Adrenal gland (tissue), 12 donors: ENCODE measurements around the gene SPECC1L. TPM values are rescaled to one million over a fixed set of nuclear protein-coding genes. Genes with fewer than 3 reads are reported as not detected.

Source experiments
- DNase-seq, 7 donors: peaks; one replicate each; pipeline ENCODE4 v3.0.0-alpha.2; 2019 to 2020
- H3K27ac ChIP-seq, 5 donors: fragments of 200-600 bp; sonication (generic) in 4 of 5; 1 replicate in 3 of 5; 2 replicates in 2 of 5; pipeline versions ENCODE4 v1.5.1 to v1.8.0; 2016 to 2020; ENCODE audit warnings: mild to moderate bottlenecking in 1 of 5
- H3K27me3 ChIP-seq: fragments of 200-600 bp; 2 replicates; pipeline ENCODE4 v1.8.0; 2021
- H3K36me3 ChIP-seq, 2 donors: fragments of 200-600 bp; replicated peaks in 1 of 2; 1 replicate in 1 of 2; 2 replicates in 1 of 2; pipeline versions ENCODE4 v1.5.1 to v1.8.0; 2018 to 2022
- H3K4me1 ChIP-seq, 2 donors: fragments of 200-600 bp; replicated peaks in 1 of 2; 1 replicate in 1 of 2; 2 replicates in 1 of 2; pipeline versions ENCODE4 v1.5.1 to v1.8.0; 2018 to 2021
- H3K4me3 ChIP-seq, 4 donors: fragments of 200-600 bp; sonication (generic) in 3 of 4; one replicate each; pipeline ENCODE4 v1.5.1; 2016 to 2018
- H3K9me3 ChIP-seq, 3 donors: fragments of 200-600 bp; sonication (generic) in 1 of 3; replicated peaks in 1 of 3; 1 replicate in 2 of 3; 2 replicates in 1 of 3; pipeline versions ENCODE4 v1.5.1 to v1.8.0; 2016 to 2021
- CTCF ChIP-seq, 6 experiments: fragments of 450-650 bp in 4 of 6; fragments of 200-600 bp in 2 of 6; sonication (generic) in 1 of 6; IDR thresholded peaks; 1 replicate in 5 of 6; 2 replicates in 1 of 6; pipeline versions ENCODE4 v1.5.1 to v1.8.0; 2016 to 2021; ENCODE audit warnings: antibody characterized with exemption in 6 of 6, mild to moderate bottlenecking in 2 of 6, moderate library complexity in 1 of 6
- POLR2A ChIP-seq, 2 donors: fragments of 450-650 bp; IDR thresholded peaks; one replicate each; pipeline ENCODE4 v1.6.1; 2017; ENCODE audit warnings: antibody characterized with exemption in 2 of 2, mild to moderate bottlenecking in 2 of 2, moderate library complexity in 1 of 2
- WGBS, 4 donors: extraction: QIAGEN DNeasy Blood & Tissue Kit in 2 of 4; methylation state at CpG; one replicate each; pipeline versions ENCODE4 v1.1.5 to v1.1.7; 2013 to 2017; 5-methylcytosine and 5-hydroxymethylcytosine counted together
- intact Hi-C, 2 donors: fragments of 100-400 bp; cut with DNase I; formaldehyde crosslinking; loops; one replicate each; pipeline versions ENCODE4 v1.14.1 to v1.15.0; 2022 to 2023
- polyA plus RNA-seq, 3 donors: library from polyadenylated mRNA; stranded (reverse); fragments of 200-250 nt in 2 of 3; fragments of 350-450 nt in 1 of 3; fragmentation: Illumina TruSeq in 1 of 3; extraction: RNeasy Lipid Tissue Mini Kit (QIAGEN cat#74804) in 1 of 3; gene quantifications; one replicate each; pipeline ENCODE4 v1.2.3, GENCODE V29; 2013 to 2014
- total RNA-seq, 9 donors: library from RNA; depleted of rRNA in 4 of 9; stranded (reverse); fragments of >200 nt in 4 of 9; fragments of 120-200 nt in 1 of 9; fragmentation: NEBNext Ultra II Directional in 1 of 9; extraction: Animal tissue kit (Norgen Biotek cat#: 25700) in 1 of 9; gene quantifications; one replicate each; pipeline versions ENCODE4 v1.1.0 to v1.2.4, GENCODE V29; 2013 to 2023
- donor health status: healthy with polysubstance abuse.
- donor health status: Bipolar disorder and iron deficiency.
- donor health status: DM: yes; HTN: yes; CAD: no.
- donor health status: DM: no; HTN: no; CAD: no.
- donor health status: DM: no; HTN: no; CAD: no.
- donor health status: DM: yes; HTN: yes; CAD: no.

Gene SPECC1L
- total and polyA plus RNA-seq, 12 donors: 7.2 to 121 (median 43.5) TPM

- WGBS, 4 donors: 67 to 81% (median 73%) methylated on average over 7 of the region's 7 CpGs
- peaks cover 15 to 49% of the 10 kb centered on the region in 2 donors for H3K4me1 ChIP-seq
- no peaks in the 10 kb centered on the region for H3K9me3 ChIP-seq
- DNase-seq: peak in 5 of 7 donors; percentile 10 to 89 (median 23)
- intact Hi-C loops: no loop called here
- H3K4me3 ChIP-seq: no peak overlapping the region
- TF ChIP-seq CTCF (IDR thresholded peaks at IDR 0.05) (no peak), POLR2A (IDR thresholded peaks at IDR 0.05) (no peak)
- peak overlapping the region in 3 of 5 donors; percentile 10 to 66 (median 62) for H3K27ac ChIP-seq
- peaks cover 0 to 5% of the 10 kb centered on the region in 2 donors for H3K36me3 ChIP-seq
- H3K27me3 ChIP-seq: no peaks in the 10 kb centered on the region
These were observed 138.0 kb downstream of the SPECC1L start for GRCh38 chr22:24408630-24409029.

- Histone ChIP-seq H3K27me3 (no peaks in the 10 kb centered on the region), H3K36me3 (peaks cover 0 to 14% of the 10 kb centered on the region in 2 donors), H3K4me3 (no peak overlapping the region), H3K9me3 (no peaks in the 10 kb centered on the region), H3K27ac (peak overlapping the region in 3 of 5 donors; percentile 10 to 66 (median 32)), H3K4me1 (peaks cover 15 to 47% of the 10 kb centered on the region in 2 donors)
- 50 to 65% (median 61%) methylated on average over 9 of the region's 9 CpGs for WGBS, 4 donors
- TF ChIP-seq POLR2A (IDR thresholded peaks at IDR 0.05) (no peak), CTCF (IDR thresholded peaks at IDR 0.05) (peak in 1 of 6 experiments; percentile 12)
- peak in 6 of 7 donors; percentile 69 to 76 (median 74) for DNase-seq
- intact Hi-C loops: no loop called here
These were observed 139.1 kb downstream of the SPECC1L start for GRCh38 chr22:24409707-24410106.

- no peaks in the 10 kb centered on the region for H3K9me3 ChIP-seq
- H3K4me1 ChIP-seq: peaks cover 15 to 47% of the 10 kb centered on the region in 2 donors
- H3K27me3 ChIP-seq: no peaks in the 10 kb centered on the region
- intact Hi-C loops: no loop called here
- peak overlapping the region in 2 of 5 donors; percentile 32 to 66 for H3K27ac ChIP-seq
- 77 to 91% (median 84%) methylated on average over 7 to 8 of the region's 8 CpGs for WGBS, 4 donors
- peaks cover 0 to 20% of the 10 kb centered on the region in 2 donors for H3K36me3 ChIP-seq
- DNase-seq: peak in 5 of 7 donors; percentile 40 to 64 (median 56)
- TF ChIP-seq POLR2A (IDR thresholded peaks at IDR 0.05) (no peak), CTCF (IDR thresholded peaks at IDR 0.05) (no peak)
- H3K4me3 ChIP-seq: no peak overlapping the region
These were observed 139.7 kb downstream of the SPECC1L start for GRCh38 chr22:24410110-24410856.

GRCh38 chr22:24411256-24412004, 140.8 kb downstream of the SPECC1L start:
- Histone ChIP-seq H3K4me3 (no peak overlapping the region), H3K36me3 (peaks cover 0 to 29% of the 10 kb centered on the region in 2 donors), H3K27me3 (no peaks in the 10 kb centered on the region), H3K4me1 (peaks cover 15 to 40% of the 10 kb centered on the region in 2 donors), H3K27ac (no peak overlapping the region), H3K9me3 (no peaks in the 10 kb centered on the region)
- TF ChIP-seq CTCF (IDR thresholded peaks at IDR 0.05) (no peak), POLR2A (IDR thresholded peaks at IDR 0.05) (no peak)
- intact Hi-C loops: no loop called here
- peak in 3 of 7 donors; percentile 6 to 18 (median 10) for DNase-seq
- WGBS, 4 donors: 86 to 96% (median 90%) methylated on average over 10 of the region's 10 CpGs
